ENCODE results near the gene FDX2. TPM values are rescaled to one million over a fixed set of nuclear protein-coding genes. Genes with fewer than 3 reads are reported as not detected.
"Not testable (repeated sequence)": the region's sequence is repeated elsewhere in the genome, so short reads cannot be mapped to it uniquely, and the experiment has no call there.

The FDX2 gene
- total RNA-seq, 1 donor from 2014 or later = 24.7 TPM

GRCh38 chr19:10344780-10345179, 29.0 kb upstream of the FDX2 start:
- Mint-ChIP-seq H3K36me3 (ENCODE audit: insufficient read depth) (no peaks in the 10 kb centered on the region), H3K4me1 (ENCODE audit: low read depth) (no peaks in the 10 kb centered on the region), H3K27me3 (no peaks in the 10 kb centered on the region), H3K27ac (no peak overlapping the region), H3K9me3 (ENCODE audit: low read depth) (no peaks in the 10 kb centered on the region), H3K4me3 (ENCODE audit: low read depth) (no peak overlapping the region)
- DNase-seq (ENCODE audit: low spot score, unreplicated experiment) = no peak
- no peak for TF ChIP-seq CTCF (IDR thresholded peaks at IDR 0.05; ENCODE audit: unreplicated experiment)

- Mint-ChIP-seq H3K4me1 (ENCODE audit: low read depth) (no peaks in the 10 kb centered on the region), H3K9me3 (ENCODE audit: low read depth) (no peaks in the 10 kb centered on the region), H3K27ac (no peak overlapping the region), H3K36me3 (ENCODE audit: insufficient read depth) (no peaks in the 10 kb centered on the region), H3K4me3 (ENCODE audit: low read depth) (no peak overlapping the region), H3K27me3 (peaks cover 5% of the 10 kb centered on the region)
- no peak for DNase-seq (ENCODE audit: low spot score, unreplicated experiment)
- no peak for TF ChIP-seq CTCF (IDR thresholded peaks at IDR 0.05; ENCODE audit: unreplicated experiment)
These were observed 27.7 kb upstream of the FDX2 start for GRCh38 chr19:10343495-10343894.

- Mint-ChIP-seq H3K27me3 (peaks cover 7% of the 10 kb centered on the region), H3K36me3 (ENCODE audit: insufficient read depth) (no peaks in the 10 kb centered on the region), H3K4me3 (ENCODE audit: low read depth) (no peak overlapping the region), H3K9me3 (ENCODE audit: low read depth) (no peaks in the 10 kb centered on the region), H3K27ac (no peak overlapping the region), H3K4me1 (ENCODE audit: low read depth) (no peaks in the 10 kb centered on the region)
- TF ChIP-seq CTCF (IDR thresholded peaks at IDR 0.05; ENCODE audit: unreplicated experiment) = no peak
- DNase-seq (ENCODE audit: low spot score, unreplicated experiment) = no peak
These were observed 24.2 kb upstream of the FDX2 start for GRCh38 chr19:10339977-10340376.

GRCh38 chr19:10339380-10339960, 23.7 kb upstream of the FDX2 start, which contains the start of gene ICAM3:
Gene ICAM3, minus strand, starts transcription at chr19:10339624. Its CDS starts 10 bp downstream, at chr19:10339614.
- no peak within 1 kb of the TSS for H3K27ac Mint-ChIP-seq
- DNase-seq (ENCODE audit: low spot score, unreplicated experiment) = no peak

GRCh38 chr19:10338940-10339339, 23.1 kb upstream of the FDX2 start:
- H3K4me1 Mint-ChIP-seq (ENCODE audit: low read depth) = peaks cover 2% of the 10 kb centered on the region
- peaks cover 7% of the 10 kb centered on the region for H3K27me3 Mint-ChIP-seq
- DNase-seq (ENCODE audit: low spot score, unreplicated experiment) = no peak
- no peak overlapping the region for H3K27ac Mint-ChIP-seq
- no peak for TF ChIP-seq CTCF (IDR thresholded peaks at IDR 0.05; ENCODE audit: unreplicated experiment)
- H3K9me3 Mint-ChIP-seq (ENCODE audit: low read depth) = no peaks in the 10 kb centered on the region
- H3K4me3 Mint-ChIP-seq (ENCODE audit: low read depth) = no peak overlapping the region
- no peaks in the 10 kb centered on the region for H3K36me3 Mint-ChIP-seq (ENCODE audit: insufficient read depth)

More at GRCh38 chr19:10339380-10339960, 23.7 kb upstream of the FDX2 start, which contains the start of gene ICAM3:
- H3K9me3 Mint-ChIP-seq (ENCODE audit: low read depth) = no peaks in the 10 kb centered on the region
- no peaks in the 10 kb centered on the region for H3K4me1 Mint-ChIP-seq (ENCODE audit: low read depth)
- no peak for TF ChIP-seq CTCF (IDR thresholded peaks at IDR 0.05; ENCODE audit: unreplicated experiment)
- peaks cover 7% of the 10 kb centered on the region for H3K27me3 Mint-ChIP-seq
- H3K4me3 Mint-ChIP-seq (ENCODE audit: low read depth) = no peak within 1 kb of the TSS
- H3K36me3 Mint-ChIP-seq (ENCODE audit: insufficient read depth) = no peaks in the 10 kb centered on the region

- not testable (repeated sequence) for H3K27me3 Mint-ChIP-seq; H3K36me3 Mint-ChIP-seq (ENCODE audit: insufficient read depth)
- H3K4me1 Mint-ChIP-seq (ENCODE audit: low read depth) = peaks cover 12% of the 10 kb centered on the region
These were observed 20.9 kb upstream of the FDX2 start for GRCh38 chr19:10336725-10337124.

More at GRCh38 chr19:10336725-10337124, 20.9 kb upstream of the FDX2 start:
- not testable (repeated sequence) for H3K9me3 Mint-ChIP-seq (ENCODE audit: low read depth); H3K4me3 Mint-ChIP-seq (ENCODE audit: low read depth); DNase-seq (ENCODE audit: low spot score, unreplicated experiment); H3K27ac Mint-ChIP-seq
